Measurements from ENCODE around the gene NRG3.

The NRG3 gene

GRCh38 chr10:82397854-82398253, 522.9 kb downstream of the NRG3 start:
- no peak for DNase-seq (ENCODE audit: extremely low read depth, low read depth)
- no peak overlapping the region for H3K4me3 ChIP-seq (replicated peaks; ENCODE audit: low read depth, low read length)
- TF ChIP-seq, protein P1, sequence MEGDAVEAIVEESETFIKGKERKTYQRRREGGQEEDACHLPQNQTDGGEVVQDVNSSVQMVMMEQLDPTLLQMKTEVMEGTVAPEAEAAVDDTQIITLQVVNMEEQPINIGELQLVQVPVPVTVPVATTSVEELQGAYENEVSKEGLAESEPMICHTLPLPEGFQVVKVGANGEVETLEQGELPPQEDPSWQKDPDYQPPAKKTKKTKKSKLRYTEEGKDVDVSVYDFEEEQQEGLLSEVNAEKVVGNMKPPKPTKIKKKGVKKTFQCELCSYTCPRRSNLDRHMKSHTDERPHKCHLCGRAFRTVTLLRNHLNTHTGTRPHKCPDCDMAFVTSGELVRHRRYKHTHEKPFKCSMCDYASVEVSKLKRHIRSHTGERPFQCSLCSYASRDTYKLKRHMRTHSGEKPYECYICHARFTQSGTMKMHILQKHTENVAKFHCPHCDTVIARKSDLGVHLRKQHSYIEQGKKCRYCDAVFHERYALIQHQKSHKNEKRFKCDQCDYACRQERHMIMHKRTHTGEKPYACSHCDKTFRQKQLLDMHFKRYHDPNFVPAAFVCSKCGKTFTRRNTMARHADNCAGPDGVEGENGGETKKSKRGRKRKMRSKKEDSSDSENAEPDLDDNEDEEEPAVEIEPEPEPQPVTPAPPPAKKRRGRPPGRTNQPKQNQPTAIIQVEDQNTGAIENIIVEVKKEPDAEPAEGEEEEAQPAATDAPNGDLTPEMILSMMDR (IDR thresholded peaks at IDR 0.05; ENCODE audit: low read depth, low read length, missing control alignments) = no peak

- no peak overlapping the region for H3K4me3 ChIP-seq (replicated peaks; ENCODE audit: low read depth, low read length)
- TF ChIP-seq, protein P1 (IDR thresholded peaks at IDR 0.05; ENCODE audit: low read depth, low read length, missing control alignments) = no peak
- no peak for DNase-seq (ENCODE audit: extremely low read depth, low read depth)
Measured at GRCh38 chr10:82399850-82400249, 524.9 kb downstream of the NRG3 start.

- TF ChIP-seq, protein P1 (IDR thresholded peaks at IDR 0.05; ENCODE audit: low read depth, low read length, missing control alignments) = no peak
- no peak for DNase-seq (ENCODE audit: extremely low read depth, low read depth)
- no peak overlapping the region for H3K4me3 ChIP-seq (replicated peaks; ENCODE audit: low read depth, low read length)
Measured at GRCh38 chr10:82400841-82401240, 525.8 kb downstream of the NRG3 start.

DNA sequence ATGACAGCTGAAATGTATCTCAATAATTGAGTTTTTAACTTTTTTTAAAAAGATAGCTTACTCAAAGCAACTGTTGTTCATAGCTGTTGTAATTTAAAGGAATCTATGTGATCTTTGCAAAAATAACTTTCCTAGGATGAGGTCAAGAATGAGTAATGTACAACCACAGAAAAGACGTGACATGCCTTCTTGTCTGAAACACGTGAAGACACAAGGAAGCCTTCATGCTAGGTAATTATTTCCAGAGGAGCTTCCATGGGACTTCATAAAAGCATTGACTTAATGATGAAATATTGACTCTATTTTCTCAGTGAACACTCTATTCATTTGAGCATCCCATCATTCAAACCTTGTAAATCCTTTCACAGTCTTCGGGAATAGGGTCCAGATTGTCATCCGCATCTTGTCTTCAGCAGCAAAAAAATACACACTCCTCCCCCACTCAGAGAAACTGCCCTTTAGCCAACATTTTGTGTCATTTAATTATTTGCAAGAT, 528.0 kb downstream of the NRG3 start:
- TF ChIP-seq, protein P1 (IDR thresholded peaks at IDR 0.05; ENCODE audit: low read depth, low read length, missing control alignments) = no peak
- no peak for DNase-seq (ENCODE audit: extremely low read depth, low read depth)
- H3K4me3 ChIP-seq (replicated peaks; ENCODE audit: low read depth, low read length) = no peak overlapping the region

DNA sequence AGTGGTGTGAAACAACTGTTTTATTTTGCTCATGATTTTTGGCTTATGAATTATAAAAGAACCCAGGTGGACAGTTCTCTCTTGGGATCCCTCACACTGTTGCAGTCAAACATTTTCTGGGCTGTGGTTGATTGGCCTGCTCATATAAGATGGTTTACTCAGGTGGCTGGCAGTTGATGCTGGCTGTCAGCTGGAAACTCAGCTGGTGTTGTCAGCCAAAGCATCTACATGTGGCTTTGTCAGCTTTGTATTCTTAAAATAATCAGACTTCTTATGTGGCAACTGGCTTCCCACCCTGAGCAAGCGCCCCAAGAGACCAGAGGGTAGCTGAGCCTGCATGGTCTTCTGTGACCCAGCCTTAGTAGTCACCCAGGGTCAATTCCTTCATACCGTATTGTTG, 534.7 kb downstream of the NRG3 start:
- H3K4me3 ChIP-seq (replicated peaks; ENCODE audit: low read depth, low read length) = no peak overlapping the region
- TF ChIP-seq, protein P1 (IDR thresholded peaks at IDR 0.05; ENCODE audit: low read depth, low read length, missing control alignments) = no peak
- DNase-seq (ENCODE audit: extremely low read depth, low read depth) = no peak

DNA sequence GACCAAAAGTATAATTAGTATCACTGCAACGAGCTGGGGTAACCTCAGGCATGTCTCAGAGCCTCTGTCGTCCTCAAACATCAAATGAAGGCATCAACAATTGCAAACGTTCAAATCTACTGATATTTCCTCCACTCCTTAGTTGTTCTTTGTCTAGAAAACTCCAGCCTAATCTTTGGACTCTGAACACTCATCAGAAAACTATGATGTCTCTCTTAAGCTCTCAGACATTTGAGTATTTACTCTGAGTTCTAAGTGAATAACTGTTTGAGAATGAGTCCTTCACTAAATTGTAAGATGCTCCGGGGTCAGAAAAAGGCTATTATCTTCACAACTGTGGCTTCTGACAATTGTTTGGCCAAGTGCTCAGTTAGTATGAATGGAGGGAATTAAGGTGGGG, 536.4 kb downstream of the NRG3 start:
- no peak for DNase-seq (ENCODE audit: extremely low read depth, low read depth)
- TF ChIP-seq, protein P1 (IDR thresholded peaks at IDR 0.05; ENCODE audit: low read depth, low read length, missing control alignments) = no peak
- H3K4me3 ChIP-seq (replicated peaks; ENCODE audit: low read depth, low read length) = no peak overlapping the region

GRCh38 chr10:82420001-82420400, 545.0 kb downstream of the NRG3 start:
- TF ChIP-seq, protein P1 (IDR thresholded peaks at IDR 0.05; ENCODE audit: low read depth, low read length, missing control alignments) = no peak
- DNase-seq (ENCODE audit: extremely low read depth, low read depth) = no peak
- no peak overlapping the region for H3K4me3 ChIP-seq (replicated peaks; ENCODE audit: low read depth, low read length)
